ENCODE results near the gene MYO10.

Gene MYO10

DNA sequence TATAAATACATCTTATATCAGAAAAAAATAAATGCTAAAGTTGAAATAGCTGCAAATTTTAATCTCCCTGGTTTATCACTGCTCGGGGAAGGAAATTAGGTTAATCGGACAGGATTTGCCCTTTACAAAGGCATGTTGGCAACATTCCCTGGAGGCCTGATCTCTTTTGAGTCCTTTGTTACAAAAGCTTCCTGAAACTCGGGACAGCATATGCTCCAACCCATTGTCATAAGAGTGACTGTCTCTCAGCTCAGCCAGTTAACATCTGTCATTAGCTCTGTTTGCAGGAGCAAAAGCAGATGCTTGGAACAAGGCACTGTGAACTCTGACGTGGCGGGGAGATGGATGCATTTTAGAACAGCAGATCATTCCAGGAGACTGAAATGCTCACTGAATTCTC lies 80.6 kb downstream of the MYO10 start:
- no peak for DNase-seq (ENCODE audit: low read depth)
- no peak overlapping the region for H3K4me3 ChIP-seq (ENCODE audit: low read length)
- TF ChIP-seq, protein P1, sequence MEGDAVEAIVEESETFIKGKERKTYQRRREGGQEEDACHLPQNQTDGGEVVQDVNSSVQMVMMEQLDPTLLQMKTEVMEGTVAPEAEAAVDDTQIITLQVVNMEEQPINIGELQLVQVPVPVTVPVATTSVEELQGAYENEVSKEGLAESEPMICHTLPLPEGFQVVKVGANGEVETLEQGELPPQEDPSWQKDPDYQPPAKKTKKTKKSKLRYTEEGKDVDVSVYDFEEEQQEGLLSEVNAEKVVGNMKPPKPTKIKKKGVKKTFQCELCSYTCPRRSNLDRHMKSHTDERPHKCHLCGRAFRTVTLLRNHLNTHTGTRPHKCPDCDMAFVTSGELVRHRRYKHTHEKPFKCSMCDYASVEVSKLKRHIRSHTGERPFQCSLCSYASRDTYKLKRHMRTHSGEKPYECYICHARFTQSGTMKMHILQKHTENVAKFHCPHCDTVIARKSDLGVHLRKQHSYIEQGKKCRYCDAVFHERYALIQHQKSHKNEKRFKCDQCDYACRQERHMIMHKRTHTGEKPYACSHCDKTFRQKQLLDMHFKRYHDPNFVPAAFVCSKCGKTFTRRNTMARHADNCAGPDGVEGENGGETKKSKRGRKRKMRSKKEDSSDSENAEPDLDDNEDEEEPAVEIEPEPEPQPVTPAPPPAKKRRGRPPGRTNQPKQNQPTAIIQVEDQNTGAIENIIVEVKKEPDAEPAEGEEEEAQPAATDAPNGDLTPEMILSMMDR (conservative IDR thresholded peaks at IDR 0.05; ENCODE audit: low read depth, low read length) = no peak

DNA sequence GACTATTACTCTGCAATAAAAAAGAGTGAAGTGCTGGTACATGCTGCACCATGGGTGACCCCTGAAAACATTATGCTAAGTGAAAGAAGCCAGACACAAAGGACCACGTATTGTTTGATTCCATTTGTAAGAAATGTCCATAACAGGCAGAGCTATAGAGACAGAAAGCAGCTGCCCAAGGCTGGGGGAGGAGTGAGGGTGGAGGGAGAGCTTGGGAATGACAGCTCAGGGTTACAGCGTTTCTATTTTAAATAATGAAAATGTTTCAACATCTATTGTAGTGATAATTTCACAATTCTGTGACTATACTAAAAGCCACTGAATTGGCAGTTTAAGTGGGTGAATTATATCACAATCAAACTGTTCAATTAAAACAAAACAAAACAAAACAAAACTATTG lies 81.7 kb downstream of the MYO10 start:
- no peak for DNase-seq (ENCODE audit: low read depth)
- TF ChIP-seq, protein P1 (conservative IDR thresholded peaks at IDR 0.05; ENCODE audit: low read depth, low read length) = no peak
- no peak overlapping the region for H3K4me3 ChIP-seq (ENCODE audit: low read length)

DNA sequence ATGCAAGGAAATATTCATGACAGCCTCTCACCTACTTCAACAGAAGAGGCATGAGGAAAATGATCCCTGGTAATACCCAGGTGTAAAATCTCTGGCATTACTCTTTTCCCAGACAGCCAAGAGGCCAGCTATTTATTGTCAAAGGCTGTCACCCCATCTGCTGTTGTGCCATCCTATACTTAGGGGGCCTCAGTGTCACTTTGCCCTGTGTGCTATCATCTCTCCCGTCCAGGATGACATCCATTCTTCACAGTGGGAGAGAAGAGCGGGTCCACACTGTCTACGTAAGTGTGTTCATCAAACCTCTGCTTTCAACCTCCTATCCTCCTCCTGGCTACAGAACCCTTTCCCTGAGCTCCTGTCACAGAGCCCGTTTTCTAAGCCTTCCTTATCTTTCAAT lies 82.6 kb downstream of the MYO10 start:
- TF ChIP-seq, protein P1 (conservative IDR thresholded peaks at IDR 0.05; ENCODE audit: low read depth, low read length) = no peak
- no peak overlapping the region for H3K4me3 ChIP-seq (ENCODE audit: low read length)
- no peak for DNase-seq (ENCODE audit: low read depth)

DNA sequence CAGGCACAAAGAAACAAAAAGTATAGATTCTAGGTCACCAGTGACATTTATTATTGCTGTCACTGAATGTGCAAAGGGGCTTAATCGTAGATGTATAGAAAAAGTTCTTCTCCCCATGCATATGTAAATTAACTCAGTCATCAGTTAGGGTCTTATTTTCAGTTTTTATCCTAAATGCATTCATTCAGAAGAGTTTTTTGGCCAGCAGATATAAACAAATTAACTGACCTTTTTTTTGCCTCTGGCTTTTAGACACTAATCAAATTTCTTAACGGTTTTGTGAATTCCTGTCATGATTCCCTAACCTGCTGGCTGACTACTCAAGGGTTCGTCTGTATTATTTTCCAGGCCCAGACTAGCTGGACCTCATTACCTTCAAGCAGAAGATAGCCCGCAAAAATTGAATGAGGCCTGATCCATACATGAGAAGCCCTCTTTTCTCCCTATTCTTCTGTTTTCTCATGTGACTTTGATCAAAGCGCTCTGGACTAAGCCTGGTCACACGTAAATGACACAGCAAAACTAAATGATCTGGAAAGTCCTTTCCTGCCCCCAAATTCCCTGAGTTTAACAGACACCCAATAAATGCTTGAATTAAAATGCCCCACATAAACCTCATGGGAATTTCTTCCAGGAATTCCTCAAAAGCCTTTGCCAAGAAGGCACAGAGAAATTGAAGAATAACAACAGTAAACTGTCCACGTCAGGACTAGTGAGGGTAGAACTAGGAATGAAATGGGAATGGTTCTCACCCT lies 83.7 kb downstream of the MYO10 start:
- TF ChIP-seq, protein P1 (conservative IDR thresholded peaks at IDR 0.05; ENCODE audit: low read depth, low read length) = no peak
- no peak for DNase-seq (ENCODE audit: low read depth)
- H3K4me3 ChIP-seq (ENCODE audit: low read length) = no peak overlapping the region

DNA sequence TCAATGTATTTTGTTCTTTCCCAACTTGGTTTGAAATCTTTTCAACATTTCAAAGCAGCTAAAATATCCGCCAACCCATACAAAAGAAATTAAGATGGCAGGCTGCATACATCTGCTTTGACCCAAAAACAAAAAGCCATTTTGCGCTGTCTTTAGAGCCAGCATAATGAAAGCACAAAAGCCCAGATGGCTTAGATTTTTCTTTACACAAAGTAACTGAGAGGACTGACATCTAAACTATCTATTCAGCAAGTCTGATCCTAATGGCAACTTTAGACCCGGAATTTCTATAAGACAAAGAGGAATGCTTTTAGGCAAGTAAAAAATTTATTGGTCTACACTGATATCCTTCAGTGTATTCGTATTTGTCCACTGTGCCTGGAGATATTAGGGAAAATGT lies 86.3 kb downstream of the MYO10 start:
- DNase-seq (ENCODE audit: low read depth) = no peak
- H3K4me3 ChIP-seq (ENCODE audit: low read length) = no peak overlapping the region
- TF ChIP-seq, protein P1 (conservative IDR thresholded peaks at IDR 0.05; ENCODE audit: low read depth, low read length) = no peak

DNA sequence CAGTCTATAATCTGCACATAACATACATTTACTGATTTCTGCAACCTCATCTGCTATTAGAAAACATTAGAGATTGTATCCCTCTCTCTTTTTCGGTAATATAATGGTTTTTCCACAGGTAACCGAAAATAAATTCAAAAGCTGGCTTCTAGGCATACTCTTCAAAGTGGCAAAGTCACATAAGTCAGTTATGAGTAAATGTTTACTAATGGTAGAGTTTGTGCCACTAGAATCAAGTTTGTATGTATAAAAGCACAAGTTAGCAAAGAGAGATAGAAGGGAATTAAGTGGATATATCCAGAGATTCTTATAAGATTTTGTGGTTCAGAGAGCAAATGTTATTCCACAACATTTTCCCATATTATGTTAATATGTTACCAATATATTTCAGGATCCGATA lies 86.9 kb downstream of the MYO10 start:
- DNase-seq (ENCODE audit: low read depth) = no peak
- no peak overlapping the region for H3K4me3 ChIP-seq (ENCODE audit: low read length)
- TF ChIP-seq, protein P1 (conservative IDR thresholded peaks at IDR 0.05; ENCODE audit: low read depth, low read length) = no peak

DNA sequence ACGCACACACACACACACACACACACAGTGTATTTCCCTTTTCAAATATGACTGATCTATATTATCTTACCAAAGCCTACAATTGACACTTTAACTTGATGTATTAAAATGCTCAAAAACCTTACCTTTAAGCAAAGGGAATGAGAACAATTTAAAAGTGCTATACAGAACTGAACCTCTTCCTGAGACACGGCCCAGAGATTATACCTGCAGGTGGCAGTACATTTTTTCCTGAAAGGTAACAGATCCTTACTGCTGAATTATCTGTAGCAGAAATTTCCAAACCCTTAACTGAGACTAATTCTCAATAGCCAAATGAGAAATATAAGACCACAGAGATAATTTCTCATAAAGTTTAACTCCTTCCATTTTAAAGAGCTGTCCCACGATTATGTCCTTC lies 91.1 kb downstream of the MYO10 start:
- H3K4me3 ChIP-seq (ENCODE audit: low read length) = no peak overlapping the region
- DNase-seq (ENCODE audit: low read depth) = no peak
- TF ChIP-seq, protein P1 (conservative IDR thresholded peaks at IDR 0.05; ENCODE audit: low read depth, low read length) = no peak
